ENCODE data around the gene PLEKHH1. TPM values are rescaled to one million over a fixed set of nuclear protein-coding genes. Genes with fewer than 3 reads are reported as not detected.

Gene PLEKHH1
- total RNA-seq, 1 experiment from 2014 or later: 32.4 TPM

GRCh38 chr14:67575684-67576083 lies 42.6 kb downstream of the PLEKHH1 start:
- H3K4me3 Mint-ChIP-seq (ENCODE audit: unreplicated experiment): no peak overlapping the region
- H3K36me3 Mint-ChIP-seq (ENCODE audit: insufficient read depth, unreplicated experiment): peaks cover 12% of the 10 kb centered on the region

GRCh38 chr14:67576216-67576955 lies 43.3 kb downstream of the PLEKHH1 start:
- H3K9me3 ChIP-seq: no peaks in the 10 kb centered on the region
- H3K4me3 ChIP-seq (ENCODE audit: low read depth, low read length): no peak overlapping the region
- H3K36me3 ChIP-seq (ENCODE audit: control insufficient read depth, insufficient read depth, low read length): peaks cover 4% of the 10 kb centered on the region
- Mint-ChIP-seq H3K27ac (ENCODE audit: unreplicated experiment) (no peak overlapping the region), H3K9me3 (ENCODE audit: unreplicated experiment) (no peaks in the 10 kb centered on the region), H3K4me1 (ENCODE audit: low read depth, unreplicated experiment) (peaks cover 7% of the 10 kb centered on the region), H3K36me3 (ENCODE audit: insufficient read depth, unreplicated experiment) (peaks cover 11% of the 10 kb centered on the region), H3K4me3 (ENCODE audit: unreplicated experiment) (no peak overlapping the region), H3K27me3 (ENCODE audit: insufficient read depth, unreplicated experiment) (no peaks in the 10 kb centered on the region)
- CTCF ChIA-PET: interaction anchor here (1.3 kb wide), 1 partner anchor 24 kb away, joined by 3 read pairs; the partner anchor contains the start of gene PIGH
- DNase-seq: no peak
- no peaks in the 10 kb centered on the region for H3K27me3 ChIP-seq (replicated peaks; ENCODE audit: control insufficient read depth, insufficient read depth, low read length)
- POLR2A ChIA-PET: no interaction called here
- BruUV-seq (replicated peaks): no TSS peak
- intact Hi-C loops (cut with micrococcal nuclease; ENCODE audit: unreplicated experiment): no loop called here
- no peak for TF ChIP-seq CTCF (IDR thresholded peaks at IDR 0.05; ENCODE audit: insufficient read depth in 1 of 2, low read depth in 1 of 2, low read length in 1 of 2, severe bottlenecking in 1 of 2, unreplicated experiment in 1 of 2)
- H3K4me1 ChIP-seq: peaks cover 18% of the 10 kb centered on the region

More at GRCh38 chr14:67575684-67576083, 42.6 kb downstream of the PLEKHH1 start:
- Histone ChIP-seq H3K9me3 (no peaks in the 10 kb centered on the region), H3K4me1 (peaks cover 10% of the 10 kb centered on the region), H3K36me3 (ENCODE audit: control insufficient read depth, insufficient read depth, low read length) (peaks cover 4% of the 10 kb centered on the region), H3K4me3 (ENCODE audit: low read depth, low read length) (no peak overlapping the region), H3K27me3 (replicated peaks; ENCODE audit: control insufficient read depth, insufficient read depth, low read length) (no peaks in the 10 kb centered on the region)
- CTCF ChIA-PET: interaction anchor here (0.6 to 1.3 kb wide), 2 partner anchors 25 to 147 kb away, joined by 3 read pairs; partner anchors contain the start of gene PIGH
- no TSS peak for BruUV-seq (replicated peaks)
- H3K4me1 Mint-ChIP-seq (ENCODE audit: low read depth, unreplicated experiment): peaks cover 7% of the 10 kb centered on the region
- no peaks in the 10 kb centered on the region for H3K9me3 Mint-ChIP-seq (ENCODE audit: unreplicated experiment)
- POLR2A ChIA-PET: no interaction called here
- H3K27ac Mint-ChIP-seq (ENCODE audit: unreplicated experiment): no peak overlapping the region
- TF ChIP-seq CTCF (IDR thresholded peaks at IDR 0.05; ENCODE audit: insufficient read depth in 1 of 2, low read depth in 1 of 2, low read length in 1 of 2, severe bottlenecking in 1 of 2, unreplicated experiment in 1 of 2): no peak
- intact Hi-C loops (cut with micrococcal nuclease; ENCODE audit: unreplicated experiment): no loop called here
- no peak for DNase-seq
- no peaks in the 10 kb centered on the region for H3K27me3 Mint-ChIP-seq (ENCODE audit: insufficient read depth, unreplicated experiment)

GRCh38 chr14:67577181-67577808 lies 44.2 kb downstream of the PLEKHH1 start:
- POLR2A ChIA-PET: no interaction called here
- Histone ChIP-seq H3K27me3 (replicated peaks; ENCODE audit: control insufficient read depth, insufficient read depth, low read length) (no peaks in the 10 kb centered on the region), H3K4me1 (peaks cover 18% of the 10 kb centered on the region), H3K9me3 (no peaks in the 10 kb centered on the region), H3K36me3 (ENCODE audit: control insufficient read depth, insufficient read depth, low read length) (no peaks in the 10 kb centered on the region; the same call in none of the 2 replicates), H3K4me3 (ENCODE audit: low read depth, low read length) (no peak overlapping the region)
- peaks cover 7% of the 10 kb centered on the region for H3K4me1 Mint-ChIP-seq (ENCODE audit: low read depth, unreplicated experiment)
- H3K27ac Mint-ChIP-seq (ENCODE audit: unreplicated experiment): no peak overlapping the region
- peaks cover 8% of the 10 kb centered on the region for H3K36me3 Mint-ChIP-seq (ENCODE audit: insufficient read depth, unreplicated experiment)
- CTCF ChIA-PET: interaction anchor here (1.3 kb wide), 1 partner anchor 23 kb away, joined by 3 read pairs; the partner anchor contains the start of gene PIGH
- DNase-seq: no peak
- TF ChIP-seq CTCF (IDR thresholded peaks at IDR 0.05; ENCODE audit: insufficient read depth in 1 of 2, low read depth in 1 of 2, low read length in 1 of 2, severe bottlenecking in 1 of 2, unreplicated experiment in 1 of 2): no peak
- no peaks in the 10 kb centered on the region for H3K27me3 Mint-ChIP-seq (ENCODE audit: insufficient read depth, unreplicated experiment)
- BruUV-seq (replicated peaks): no TSS peak
- no peak overlapping the region for H3K4me3 Mint-ChIP-seq (ENCODE audit: unreplicated experiment)
- no peaks in the 10 kb centered on the region for H3K9me3 Mint-ChIP-seq (ENCODE audit: unreplicated experiment)
- intact Hi-C loops (cut with micrococcal nuclease; ENCODE audit: unreplicated experiment): no loop called here

Measured in Caco-2 (cell line).